Measurements from ENCODE around the gene DBH.

The DBH gene

DNA sequence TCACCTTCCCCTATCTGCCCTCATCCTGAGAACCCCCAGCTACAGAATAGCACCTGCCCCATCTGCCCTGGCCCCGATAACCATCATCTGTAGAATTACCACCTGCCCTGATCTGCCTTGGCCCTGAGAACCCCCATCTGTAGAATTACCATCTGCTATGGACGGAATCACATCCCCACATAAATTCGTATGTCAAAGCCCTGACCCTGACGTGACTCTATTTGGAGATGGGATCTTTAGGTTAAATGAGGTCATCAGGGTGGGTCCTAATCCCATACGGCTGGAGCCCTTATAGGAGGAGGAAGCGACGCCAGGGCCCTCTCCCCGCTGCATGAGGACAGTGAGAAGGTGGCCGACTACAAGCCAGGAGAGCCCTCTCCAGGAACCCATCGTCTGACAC lies 69.4 kb downstream of the DBH start:
- no peak for TF ChIP-seq POLR2AphosphoS5 (IDR thresholded peaks at IDR 0.05; ENCODE audit: low read depth, low read length)
- TF ChIP-seq TAF1 (IDR thresholded peaks at IDR 0.05; ENCODE audit: borderline replicate concordance, insufficient read depth, low read length), result no peak
- TF ChIP-seq, protein P1, sequence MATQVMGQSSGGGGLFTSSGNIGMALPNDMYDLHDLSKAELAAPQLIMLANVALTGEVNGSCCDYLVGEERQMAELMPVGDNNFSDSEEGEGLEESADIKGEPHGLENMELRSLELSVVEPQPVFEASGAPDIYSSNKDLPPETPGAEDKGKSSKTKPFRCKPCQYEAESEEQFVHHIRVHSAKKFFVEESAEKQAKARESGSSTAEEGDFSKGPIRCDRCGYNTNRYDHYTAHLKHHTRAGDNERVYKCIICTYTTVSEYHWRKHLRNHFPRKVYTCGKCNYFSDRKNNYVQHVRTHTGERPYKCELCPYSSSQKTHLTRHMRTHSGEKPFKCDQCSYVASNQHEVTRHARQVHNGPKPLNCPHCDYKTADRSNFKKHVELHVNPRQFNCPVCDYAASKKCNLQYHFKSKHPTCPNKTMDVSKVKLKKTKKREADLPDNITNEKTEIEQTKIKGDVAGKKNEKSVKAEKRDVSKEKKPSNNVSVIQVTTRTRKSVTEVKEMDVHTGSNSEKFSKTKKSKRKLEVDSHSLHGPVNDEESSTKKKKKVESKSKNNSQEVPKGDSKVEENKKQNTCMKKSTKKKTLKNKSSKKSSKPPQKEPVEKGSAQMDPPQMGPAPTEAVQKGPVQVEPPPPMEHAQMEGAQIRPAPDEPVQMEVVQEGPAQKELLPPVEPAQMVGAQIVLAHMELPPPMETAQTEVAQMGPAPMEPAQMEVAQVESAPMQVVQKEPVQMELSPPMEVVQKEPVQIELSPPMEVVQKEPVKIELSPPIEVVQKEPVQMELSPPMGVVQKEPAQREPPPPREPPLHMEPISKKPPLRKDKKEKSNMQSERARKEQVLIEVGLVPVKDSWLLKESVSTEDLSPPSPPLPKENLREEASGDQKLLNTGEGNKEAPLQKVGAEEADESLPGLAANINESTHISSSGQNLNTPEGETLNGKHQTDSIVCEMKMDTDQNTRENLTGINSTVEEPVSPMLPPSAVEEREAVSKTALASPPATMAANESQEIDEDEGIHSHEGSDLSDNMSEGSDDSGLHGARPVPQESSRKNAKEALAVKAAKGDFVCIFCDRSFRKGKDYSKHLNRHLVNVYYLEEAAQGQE (IDR thresholded peaks at IDR 0.05; ENCODE audit: insufficient read depth in 1 of 2, low read depth in 2 of 2, low read length in 2 of 2), result no peak
- TF ChIP-seq FOXP2 (optimal IDR thresholded peaks at IDR 0.05; ENCODE audit: borderline replicate concordance, extremely low read depth, extremely low read length, insufficient read depth), result no peak
- TF ChIP-seq SIN3A (IDR thresholded peaks at IDR 0.05; ENCODE audit: borderline replicate concordance, insufficient read depth, low read length), result no peak

DNA sequence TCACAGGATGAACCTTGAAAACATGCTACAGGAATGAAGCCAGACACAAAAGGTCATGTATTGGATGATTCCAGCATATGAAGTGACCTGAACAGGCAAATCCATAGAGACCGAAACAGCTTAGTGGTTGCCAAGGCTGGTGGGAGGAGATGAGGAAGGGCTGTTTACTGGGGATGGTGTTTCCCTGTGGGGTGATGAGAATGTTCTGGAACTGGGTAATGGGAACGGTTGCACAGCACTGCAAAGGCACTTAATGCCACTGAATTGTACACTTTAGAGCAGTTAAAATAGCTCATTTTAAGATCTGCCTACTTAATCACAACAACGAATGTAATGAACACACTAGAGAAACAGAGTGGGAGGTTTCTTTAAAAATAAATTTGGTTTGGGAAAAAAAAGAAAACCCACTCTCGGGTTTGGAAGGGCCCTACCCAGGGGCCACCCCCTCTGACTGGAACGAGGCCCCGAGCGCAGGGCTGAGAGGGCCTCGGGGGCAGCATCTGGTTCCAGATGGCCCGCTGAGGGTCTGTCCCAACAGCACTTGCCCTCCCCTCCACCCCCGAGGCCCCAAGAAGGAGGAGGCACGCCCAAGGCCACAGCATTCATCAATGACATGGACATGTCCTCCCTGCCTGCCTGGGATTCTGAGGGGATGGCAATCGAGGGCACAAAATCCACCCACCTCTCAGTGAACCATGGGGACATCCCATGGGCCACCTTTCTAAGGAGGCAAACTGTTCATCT lies 70.3 kb downstream of the DBH start:
- TF ChIP-seq TAF1 (IDR thresholded peaks at IDR 0.05; ENCODE audit: borderline replicate concordance, insufficient read depth, low read length), result no peak
- TF ChIP-seq POLR2AphosphoS5 (IDR thresholded peaks at IDR 0.05; ENCODE audit: low read depth, low read length), result no peak
- TF ChIP-seq, protein P1 (IDR thresholded peaks at IDR 0.05; ENCODE audit: insufficient read depth in 1 of 2, low read depth in 2 of 2, low read length in 2 of 2), result no peak
- TF ChIP-seq FOXP2 (optimal IDR thresholded peaks at IDR 0.05; ENCODE audit: borderline replicate concordance, extremely low read depth, extremely low read length, insufficient read depth), result no peak
- no peak for TF ChIP-seq SIN3A (IDR thresholded peaks at IDR 0.05; ENCODE audit: borderline replicate concordance, insufficient read depth, low read length)

DNA sequence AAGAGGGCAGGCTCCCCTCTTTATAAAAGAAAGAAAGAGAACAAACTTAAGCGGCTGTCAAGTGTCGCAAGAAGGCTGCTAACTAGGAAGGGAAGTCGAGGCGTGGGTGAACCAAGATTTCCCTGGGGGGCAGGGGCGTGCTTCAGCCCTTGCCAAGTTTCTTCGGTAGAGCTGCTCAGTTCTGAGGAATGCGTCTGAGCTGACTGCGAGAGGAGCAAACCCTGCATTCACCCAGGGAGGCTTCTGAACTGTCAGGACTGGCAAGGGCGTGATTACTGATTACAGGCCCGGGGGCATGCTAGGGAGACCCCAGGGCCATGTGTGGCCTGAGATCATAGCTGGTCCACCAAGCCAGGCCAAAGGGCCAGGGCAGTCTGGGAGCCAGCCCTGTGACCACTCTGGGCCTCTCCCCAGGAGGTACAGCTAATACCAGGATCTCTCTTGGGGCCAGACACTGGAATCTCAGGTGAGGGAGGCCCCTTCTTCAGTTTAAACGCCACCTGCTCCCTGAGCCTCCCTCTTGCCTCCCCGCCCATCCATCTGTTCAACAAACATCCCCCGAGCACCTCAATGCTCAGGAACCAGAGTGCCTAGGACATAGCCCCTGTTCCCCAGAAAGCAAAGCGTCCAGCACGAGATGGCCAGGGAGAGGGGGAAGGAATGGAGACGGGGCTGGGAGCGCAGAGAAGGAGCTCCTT lies 71.1 kb downstream of the DBH start:
- TF ChIP-seq FOXP2 (optimal IDR thresholded peaks at IDR 0.05; ENCODE audit: borderline replicate concordance, extremely low read depth, extremely low read length, insufficient read depth) (no peak), SIN3A (IDR thresholded peaks at IDR 0.05; ENCODE audit: borderline replicate concordance, insufficient read depth, low read length) (no peak), TAF1 (IDR thresholded peaks at IDR 0.05; ENCODE audit: borderline replicate concordance, insufficient read depth, low read length) (no peak), POLR2AphosphoS5 (IDR thresholded peaks at IDR 0.05; ENCODE audit: low read depth, low read length) (no peak)
- TF ChIP-seq, protein P1 (IDR thresholded peaks at IDR 0.05; ENCODE audit: insufficient read depth in 1 of 2, low read depth in 2 of 2, low read length in 2 of 2), result no peak

DNA sequence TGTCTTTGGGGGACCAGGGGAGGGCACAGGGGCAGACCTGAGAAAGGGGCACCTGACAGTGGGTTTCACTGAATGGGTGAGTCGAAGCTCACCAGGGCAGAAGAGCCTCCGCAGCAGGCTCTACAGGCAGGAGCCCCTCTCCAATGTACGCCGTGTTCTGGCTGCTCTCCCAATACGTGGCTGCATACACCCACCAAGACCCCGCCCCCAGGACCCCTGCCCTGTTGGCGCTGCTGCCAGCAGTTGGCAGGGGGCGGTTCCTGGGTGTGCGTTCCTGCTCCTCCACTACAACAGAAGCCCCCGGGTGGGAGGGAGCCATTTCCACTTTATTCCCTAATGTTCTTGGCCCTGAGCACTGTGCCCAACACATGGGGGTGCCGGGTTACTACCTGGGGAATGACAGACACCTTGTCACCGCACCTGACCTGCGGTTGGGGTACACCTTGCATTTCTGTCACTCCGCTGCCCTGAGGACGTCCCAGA lies 71.6 kb downstream of the DBH start:
- TF ChIP-seq, protein P1 (IDR thresholded peaks at IDR 0.05; ENCODE audit: insufficient read depth in 1 of 2, low read depth in 2 of 2, low read length in 2 of 2), result no peak
- TF ChIP-seq SIN3A (IDR thresholded peaks at IDR 0.05; ENCODE audit: borderline replicate concordance, insufficient read depth, low read length), result no peak
- no peak for TF ChIP-seq POLR2AphosphoS5 (IDR thresholded peaks at IDR 0.05; ENCODE audit: low read depth, low read length)
